Fibroblast of the conjunctiva (primary cell): Measurements from ENCODE around the gene TENT4A.
A peak's percentile ranks its signal among the peaks of the same experiment; 100 is the strongest.

Experiments used
- DNase-seq: peaks from one replicate; pipeline ENCODE4 v3.0.0-alpha.2; 2010; ENCODE audit warnings: low read depth

The TENT4A gene

GRCh38 chr5:6718161-6718681 lies 5.0 kb downstream of the TENT4A start:
- DNase-seq, result no peak

DNA sequence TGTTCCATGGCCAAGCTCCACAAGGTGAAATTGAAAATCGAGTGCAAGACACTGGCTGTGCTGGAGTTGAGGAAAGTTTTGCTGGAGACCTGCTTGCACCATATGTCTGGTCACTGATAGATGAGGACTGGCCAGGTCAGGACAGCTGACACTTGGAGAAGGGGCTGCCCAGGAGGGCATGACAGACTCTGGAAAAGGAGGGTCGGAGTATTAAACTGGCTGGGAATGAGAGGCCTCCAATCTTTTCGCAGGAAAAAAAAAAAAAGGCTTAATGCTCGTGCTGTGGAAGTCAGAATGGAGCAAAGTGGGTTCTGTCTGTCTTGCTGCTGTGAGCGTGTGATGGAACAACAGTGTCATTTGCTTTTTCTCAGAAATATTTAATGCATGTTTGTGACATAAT lies 5.5 kb downstream of the TENT4A start:
- no peak for DNase-seq

DNA sequence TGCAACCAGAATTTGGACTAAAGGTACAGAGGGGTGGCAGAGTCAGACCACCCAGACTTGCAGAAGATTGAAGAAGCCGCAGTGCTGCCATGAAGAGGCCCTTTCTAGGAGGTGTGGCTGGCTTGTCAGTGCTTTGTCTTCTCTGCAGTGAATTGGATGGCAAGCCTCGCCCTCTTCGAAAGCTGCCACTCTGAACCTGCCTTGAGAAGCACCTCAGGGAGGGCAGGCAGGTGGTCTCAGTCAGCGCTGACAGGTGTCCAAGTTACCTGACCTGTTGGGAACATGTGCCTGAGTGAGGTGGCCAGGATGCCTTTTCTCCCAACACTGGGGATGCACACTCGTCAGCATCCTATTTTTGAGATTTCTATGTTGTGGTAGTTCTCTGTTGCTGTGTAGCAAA lies 6.2 kb downstream of the TENT4A start:
- no peak for DNase-seq

GRCh38 chr5:6719896-6720560 lies 6.8 kb downstream of the TENT4A start:
- no peak for DNase-seq

- DNase-seq, result no peak
These were observed 7.3 kb downstream of the TENT4A start for GRCh38 chr5:6720561-6720921.

GRCh38 chr5:6721442-6721841 lies 8.2 kb downstream of the TENT4A start:
- no peak for DNase-seq

DNA sequence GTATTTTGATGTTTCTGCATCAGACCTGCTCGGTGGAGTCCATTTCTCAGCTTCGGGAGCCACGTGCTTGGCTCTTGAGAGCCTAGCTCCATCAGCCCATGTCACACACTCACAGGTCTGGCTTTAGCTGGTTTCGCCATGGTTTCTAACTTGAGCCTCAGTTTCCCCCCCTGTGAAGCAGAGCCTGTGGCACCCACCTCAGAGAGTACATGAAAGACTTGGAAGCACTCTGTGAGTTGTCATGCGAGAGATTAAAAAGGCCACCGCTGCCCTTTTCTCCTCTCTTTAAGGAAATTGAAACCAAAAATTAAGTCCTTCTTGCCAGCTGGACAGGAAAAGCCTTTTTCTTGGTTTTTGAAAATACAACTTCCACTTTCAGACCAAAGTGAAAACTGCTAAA lies 8.8 kb downstream of the TENT4A start:
- DNase-seq, result no peak

DNA sequence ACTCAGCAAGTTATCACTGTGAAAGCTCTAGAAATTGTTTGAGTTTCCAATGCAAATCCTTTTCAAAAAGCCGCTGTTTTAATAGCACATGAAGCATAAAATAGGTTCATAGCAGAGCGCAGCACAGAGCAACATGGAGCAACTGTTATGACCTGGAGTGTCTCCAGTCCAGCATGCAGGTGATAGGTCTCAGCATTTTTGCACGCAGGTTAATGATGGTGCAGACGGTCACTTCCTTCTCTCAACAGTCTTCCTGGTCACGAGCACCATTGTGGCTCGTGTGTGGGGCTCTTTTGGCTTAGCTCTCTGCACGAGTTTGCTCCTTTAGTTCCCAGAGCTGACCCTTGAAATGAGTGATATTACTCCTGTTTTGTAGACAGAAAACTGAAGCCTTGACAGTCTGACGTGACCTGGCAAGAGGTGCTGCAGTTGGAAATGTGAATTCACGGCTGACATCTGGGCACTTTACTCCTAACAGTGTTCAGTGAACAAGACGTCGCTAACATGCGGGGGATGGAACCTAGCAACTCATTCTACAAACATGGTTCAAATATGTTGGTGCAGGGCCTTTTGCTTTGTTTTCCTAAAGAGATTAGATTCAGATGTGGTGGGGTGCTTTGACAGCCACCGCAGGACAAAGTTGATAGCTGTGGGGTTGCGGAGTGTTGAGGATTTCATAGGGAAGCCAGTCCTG lies 10.0 kb downstream of the TENT4A start:
- DNase-seq, result no peak

DNA sequence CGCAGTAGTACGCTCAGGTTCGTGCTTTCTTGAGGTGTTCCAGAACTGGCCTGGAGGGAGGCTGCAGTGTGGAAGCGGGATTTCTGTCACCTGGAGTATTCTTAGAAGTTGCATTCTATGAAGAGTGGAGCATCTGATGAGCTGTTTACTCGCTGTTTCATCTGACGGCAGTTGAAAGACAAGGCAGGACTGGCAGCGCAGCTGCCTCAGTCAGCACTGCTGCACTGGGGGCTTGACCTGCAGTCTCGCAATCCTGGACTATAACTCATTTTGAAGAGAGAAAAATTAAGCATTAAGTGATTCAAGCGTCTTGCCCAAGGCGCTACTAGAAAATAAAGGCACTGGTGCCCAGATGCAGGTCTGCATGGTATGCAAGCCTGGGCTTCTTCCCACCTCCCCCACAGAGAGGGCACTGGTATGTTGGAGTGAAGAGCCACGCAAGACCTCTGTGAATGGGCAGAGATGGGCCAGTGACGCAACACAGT lies 10.6 kb downstream of the TENT4A start:
- no peak for DNase-seq

- no peak for DNase-seq
These were observed 11.2 kb downstream of the TENT4A start for GRCh38 chr5:6724321-6724929.

DNA sequence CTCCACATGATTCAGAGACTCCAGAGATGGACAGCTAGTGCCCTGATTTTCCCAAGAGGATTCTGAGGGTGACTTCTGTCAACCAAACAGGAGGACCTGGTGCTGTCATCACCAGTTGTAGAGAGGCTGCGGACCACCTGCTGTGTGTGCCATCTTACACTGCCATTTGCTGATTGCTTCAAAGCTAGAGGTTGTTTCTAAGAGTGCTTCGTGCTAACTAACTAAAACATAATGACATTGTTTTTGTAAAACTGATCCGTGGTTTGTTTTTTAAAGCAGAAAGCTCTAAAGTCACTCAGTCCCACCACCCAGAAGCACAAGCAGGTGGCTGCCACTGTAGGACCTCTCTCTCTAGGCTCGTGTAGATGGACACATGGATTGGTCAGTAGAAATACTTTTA lies 12.2 kb downstream of the TENT4A start:
- DNase-seq, result no peak

DNA sequence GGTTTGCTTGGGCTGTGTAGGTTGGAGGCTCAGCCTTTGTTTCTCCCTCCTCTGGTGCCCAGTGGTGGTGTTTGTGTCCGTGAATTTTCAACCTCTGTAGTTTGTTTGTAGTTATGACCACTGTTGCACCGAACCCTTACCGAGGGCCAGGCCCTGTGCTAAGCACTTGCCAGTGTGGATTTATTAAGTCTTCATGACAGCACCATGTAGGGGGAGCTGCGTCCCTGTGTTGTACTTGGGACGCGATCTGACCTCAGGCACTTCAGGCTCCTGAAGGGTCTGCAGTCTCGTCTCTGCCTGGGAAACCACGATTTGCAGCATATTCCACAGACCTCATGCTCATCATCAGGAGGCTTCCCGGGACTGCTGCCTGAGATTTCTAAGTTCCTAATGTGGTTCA lies 12.8 kb downstream of the TENT4A start:
- DNase-seq, result no peak

DNA sequence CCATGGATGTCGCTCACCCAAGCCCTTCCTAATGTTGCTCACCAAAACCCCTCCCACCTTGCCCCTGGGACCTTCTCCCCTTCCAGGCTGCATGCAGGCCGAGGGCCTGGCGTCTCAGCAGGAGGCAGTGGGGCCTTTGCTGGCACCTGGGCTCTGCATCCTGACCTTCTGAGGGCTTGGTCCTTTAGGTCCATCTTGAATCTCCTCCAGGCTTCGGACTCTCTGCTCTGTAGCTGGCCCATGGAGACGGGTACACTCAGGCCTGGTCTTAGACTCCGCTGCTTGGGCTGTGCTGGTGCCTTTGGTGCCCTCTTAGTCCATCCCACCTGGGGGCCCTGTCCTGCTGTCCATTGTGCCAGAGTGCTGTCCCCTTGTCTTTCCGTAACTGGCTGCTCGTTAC lies 14.0 kb downstream of the TENT4A start:
- DNase-seq, result no peak

DNA sequence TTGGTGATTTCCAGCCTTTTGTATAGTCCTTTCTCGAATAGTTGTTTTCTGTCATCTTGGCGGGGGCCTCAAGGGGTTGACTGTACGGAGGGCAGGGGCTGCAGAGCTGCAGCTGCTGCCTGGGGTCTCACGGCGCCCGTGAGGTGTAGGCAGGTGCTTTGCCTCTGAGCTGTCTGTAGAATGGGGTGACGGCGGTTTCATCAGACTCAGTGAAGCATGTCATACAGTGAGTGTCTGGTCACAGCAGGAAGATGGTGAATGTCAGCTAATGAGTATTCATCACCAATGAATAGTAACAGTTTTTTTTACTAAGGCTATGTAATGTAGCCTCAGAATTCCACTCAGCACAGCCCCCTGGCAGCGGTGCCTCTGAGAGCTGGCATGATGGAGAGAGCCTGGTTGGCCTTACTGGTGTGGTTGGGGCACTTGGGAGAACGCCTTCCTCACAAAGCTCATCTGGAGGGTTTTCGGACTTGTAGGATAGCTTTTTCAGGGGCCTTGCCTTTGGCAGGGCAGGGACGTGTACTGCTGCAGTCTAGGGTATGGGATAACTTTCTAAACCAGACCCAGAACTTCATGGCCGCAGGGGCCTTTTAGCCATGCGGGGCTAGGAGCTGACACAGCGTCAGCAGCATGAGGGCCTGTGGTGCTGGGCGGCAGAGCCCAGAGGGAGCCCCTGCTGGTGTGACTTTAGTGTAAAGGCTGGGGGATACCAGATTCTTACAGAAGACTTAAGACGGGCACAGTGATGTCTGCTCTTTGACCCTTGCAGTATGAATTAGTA lies 15.0 kb downstream of the TENT4A start:
- no peak for DNase-seq

DNA sequence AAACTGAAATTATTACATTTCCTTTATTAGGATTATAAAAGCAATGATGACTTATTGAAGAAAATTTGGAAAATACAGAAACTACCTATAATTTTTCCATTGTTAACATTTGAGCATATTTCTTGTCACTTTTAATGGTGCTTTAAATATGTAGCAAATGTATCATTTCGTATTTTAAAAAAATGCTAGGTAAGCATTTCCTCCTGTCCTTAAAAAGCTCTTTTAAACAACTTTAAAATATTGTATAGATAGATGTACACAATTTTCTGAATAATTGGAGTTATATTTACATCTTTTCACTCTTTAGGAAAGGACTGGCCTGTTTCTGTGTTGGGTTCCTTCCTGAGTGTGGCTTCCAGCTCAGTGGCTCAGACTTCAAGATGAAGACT lies 15.6 kb downstream of the TENT4A start:
- no peak for DNase-seq

DNA sequence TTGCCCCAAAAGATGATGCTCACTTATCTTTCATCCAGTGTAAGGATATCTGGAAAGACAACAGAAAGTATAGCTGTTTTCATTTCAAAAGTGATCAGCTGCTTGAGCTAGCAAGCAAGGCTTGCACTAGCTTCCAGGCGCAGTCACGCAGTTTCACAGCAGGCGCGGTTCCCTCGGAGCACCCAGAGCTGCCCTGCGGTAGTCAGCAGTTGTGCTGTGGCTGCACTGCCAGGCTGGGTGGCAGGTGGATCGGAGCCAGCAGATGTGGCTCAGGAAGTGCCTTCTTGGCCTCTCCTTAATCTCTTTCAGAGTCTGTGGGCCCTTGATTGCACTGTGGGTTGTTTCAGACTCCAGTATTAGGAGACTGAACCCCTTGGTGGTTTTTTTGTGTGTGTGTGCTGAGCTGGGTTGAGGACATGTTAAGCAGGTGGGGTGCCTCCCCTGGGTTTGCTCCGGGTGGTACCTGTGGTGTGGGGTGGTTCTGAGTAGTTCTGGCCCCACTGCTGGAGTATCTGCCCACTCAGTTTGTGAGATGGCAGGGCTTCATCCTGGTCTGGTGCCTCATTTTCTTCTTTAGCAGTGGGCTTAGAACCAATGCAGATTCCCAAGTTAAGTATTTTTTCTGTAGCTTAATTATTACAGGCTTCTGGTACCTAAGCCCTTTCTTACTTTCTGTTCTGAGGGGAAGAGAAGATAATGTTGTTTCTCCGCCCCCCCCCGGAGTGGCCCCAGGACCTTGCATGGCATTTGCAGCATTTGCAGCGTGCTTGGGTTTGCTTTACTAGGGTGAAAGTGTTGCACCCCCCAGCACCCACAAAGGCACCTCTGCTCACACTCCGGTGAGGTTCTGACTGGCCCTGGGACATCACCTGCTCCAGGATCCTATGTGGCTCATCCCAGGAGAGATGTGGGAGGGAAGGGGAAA lies 16.4 kb downstream of the TENT4A start:
- DNase-seq, result no peak

GRCh38 chr5:6730407-6730806 lies 17.2 kb downstream of the TENT4A start:
- no peak for DNase-seq

DNA sequence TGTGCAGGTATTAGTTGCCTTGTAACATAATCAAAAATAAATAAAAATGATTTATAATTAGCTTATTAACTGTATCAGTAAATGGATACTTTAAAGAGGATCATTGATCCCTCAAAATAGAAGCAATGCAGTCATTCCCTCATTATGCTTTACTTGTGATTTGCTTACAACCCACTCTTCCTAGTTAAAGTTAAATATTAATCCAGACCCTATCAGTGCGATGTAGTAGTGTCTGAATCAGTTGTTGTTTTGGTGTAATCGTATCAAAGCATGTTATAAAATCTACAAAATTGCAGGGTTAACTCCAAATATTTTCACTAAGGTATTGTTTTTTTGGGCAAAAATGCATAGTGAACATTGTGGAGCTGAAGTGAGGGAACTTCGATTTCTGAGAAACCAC lies 17.6 kb downstream of the TENT4A start:
- no peak for DNase-seq

DNA sequence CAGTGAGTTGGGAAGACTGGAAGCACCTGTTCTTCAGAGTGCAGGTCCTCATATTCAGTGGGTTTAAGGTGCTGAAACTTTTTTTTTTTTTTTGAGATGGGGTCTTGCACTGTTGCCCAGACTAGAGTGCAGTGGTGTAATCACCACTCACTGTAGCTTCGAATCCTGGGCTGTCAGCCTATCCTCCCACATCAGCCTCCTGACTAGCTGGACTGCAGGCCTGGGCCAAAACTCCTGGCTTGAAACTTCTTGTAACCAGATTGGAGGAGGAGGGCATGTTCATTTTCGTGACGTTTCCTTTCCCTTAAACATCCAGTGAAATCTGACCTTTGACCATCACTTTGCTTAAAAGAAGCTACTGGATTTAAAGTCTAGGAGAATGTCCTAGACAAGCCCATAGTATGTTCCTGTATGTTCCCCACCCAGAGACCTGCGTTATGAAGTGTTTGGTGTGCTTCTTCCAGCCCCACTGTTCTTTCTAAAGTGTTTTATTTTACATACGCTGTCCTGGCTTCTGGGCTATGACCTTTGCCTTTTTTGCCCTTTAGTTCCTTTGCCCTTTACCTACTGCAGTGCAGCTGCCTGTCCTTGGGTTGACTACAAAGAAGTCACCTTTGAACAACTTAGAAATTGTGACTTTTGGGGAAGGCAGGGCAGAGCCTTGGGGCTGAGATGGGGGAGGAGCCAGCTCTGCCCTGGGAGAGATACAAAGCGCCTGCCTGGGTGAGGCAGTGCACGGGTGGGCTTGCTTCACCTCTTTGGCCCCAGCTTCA lies 18.4 kb downstream of the TENT4A start:
- no peak for DNase-seq

GRCh38 chr5:6732634-6733410 lies 19.6 kb downstream of the TENT4A start:
- peak; percentile 40 for DNase-seq
